ENCODE results near the gene ALS2CL. TPM values are rescaled to one million over a fixed set of nuclear protein-coding genes. Genes with fewer than 3 reads are reported as not detected.

Gene ALS2CL
- total RNA-seq, 5 donors from 2014 or later (not counting 1 experiment from before 2014, with no cell fraction given): 25.0 to 47.4 (median 30.6) TPM

DNA sequence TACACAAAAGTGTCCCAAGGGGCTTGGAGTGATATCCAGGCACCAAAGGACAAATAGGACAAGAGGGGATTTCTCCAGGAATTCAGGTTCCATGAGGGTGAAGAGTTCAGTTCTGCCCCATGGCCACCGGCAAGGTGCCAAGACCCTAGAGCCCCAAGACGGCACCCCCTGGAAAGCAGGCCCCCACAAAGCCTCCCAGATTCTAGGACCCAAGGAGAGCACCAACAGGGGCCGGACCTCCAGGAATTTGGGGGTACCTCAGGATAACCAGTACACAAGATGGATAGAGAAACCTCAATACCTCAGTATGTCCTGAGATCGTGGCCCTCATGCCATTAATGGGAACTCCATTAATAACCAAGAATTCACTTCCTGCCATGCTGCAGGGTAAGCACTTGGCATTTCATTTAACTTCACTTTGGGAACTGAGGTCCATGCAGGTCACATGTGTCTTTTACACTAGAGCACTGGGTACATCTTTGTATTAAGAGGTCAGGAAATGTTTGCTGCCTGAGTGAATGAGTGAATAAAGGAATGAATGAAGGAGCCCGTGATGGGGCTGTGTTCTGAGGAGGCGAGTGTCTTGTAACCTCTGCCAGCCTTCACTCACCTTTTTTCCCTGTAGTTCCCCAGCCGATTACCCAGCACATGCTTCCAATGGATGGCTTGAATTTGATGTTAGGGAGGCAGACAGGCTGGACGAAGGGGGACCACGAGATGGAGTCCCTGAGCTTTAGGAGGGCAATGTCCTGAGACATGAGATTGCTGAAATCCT is 39.7 kb upstream of the ALS2CL start:
- H3K27ac ChIP-seq (ENCODE audit: low read length): no peak overlapping the region
- Mint-ChIP-seq H3K27me3 (peaks cover 3 to 16% of the 10 kb centered on the region in 2 donors), H3K4me3 (no peak overlapping the region), H3K4me1 (no peaks in the 10 kb centered on the region), H3K36me3 (no peaks in the 10 kb centered on the region), H3K9me3 (no peaks in the 10 kb centered on the region), H3K27ac (no peak overlapping the region)
- DNase-seq: peak in 1 of 35 experiments; percentile 0
- H3K27me3 ChIP-seq (replicated peaks in 1 of 2; ENCODE audit: control insufficient read depth in 2 of 2, extremely low read depth in 1 of 2, insufficient read depth in 2 of 2, low read length in 1 of 2): peaks cover 0 to 41% of the 10 kb centered on the region in 2 experiments
- 73% methylated on average over 4 of the region's 9 CpGs for WGBS (ENCODE audit: insufficient coverage)
- CTCF ChIA-PET: no interaction called here
- H3K36me3 ChIP-seq (ENCODE audit: control insufficient read depth in 2 of 2, extremely low read depth in 1 of 2, insufficient read depth in 1 of 2, low read length in 1 of 2): no peaks in the 10 kb centered on the region
- no peaks in the 10 kb centered on the region for H3K9me3 ChIP-seq
- POLR2A ChIA-PET: no interaction called here
- ATAC-seq (replicated peaks in 1 of 4): no peak
- H3K4me3 ChIP-seq (ENCODE audit: control insufficient read depth in 1 of 2, extremely low read depth in 1 of 2, low read length in 1 of 2): no peak overlapping the region
- no peaks in the 10 kb centered on the region for H3K4me1 ChIP-seq (ENCODE audit: control insufficient read depth in 1 of 2, extremely low read depth in 1 of 2, insufficient read depth in 2 of 2, low read length in 2 of 2)

DNA sequence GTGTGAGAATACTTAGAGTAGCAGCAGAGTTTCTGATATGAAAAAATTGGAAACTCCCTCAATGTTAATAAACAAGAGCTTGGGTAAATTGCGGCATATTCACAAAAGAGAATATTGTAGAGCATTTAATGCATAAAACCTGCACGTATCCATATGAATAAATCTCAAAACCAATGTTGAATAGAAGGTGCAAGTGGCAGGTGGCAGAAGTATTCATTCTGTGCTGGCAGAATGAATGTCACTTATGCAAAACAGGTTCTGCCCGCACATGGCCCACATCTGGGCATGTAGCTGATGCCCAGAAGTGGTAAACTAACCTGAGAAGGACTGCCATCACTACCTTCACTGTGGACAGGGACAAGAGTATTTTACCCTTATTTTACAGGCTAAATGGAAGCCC is 38.3 kb upstream of the ALS2CL start:
- ATAC-seq (replicated peaks in 1 of 4): no peak

DNA sequence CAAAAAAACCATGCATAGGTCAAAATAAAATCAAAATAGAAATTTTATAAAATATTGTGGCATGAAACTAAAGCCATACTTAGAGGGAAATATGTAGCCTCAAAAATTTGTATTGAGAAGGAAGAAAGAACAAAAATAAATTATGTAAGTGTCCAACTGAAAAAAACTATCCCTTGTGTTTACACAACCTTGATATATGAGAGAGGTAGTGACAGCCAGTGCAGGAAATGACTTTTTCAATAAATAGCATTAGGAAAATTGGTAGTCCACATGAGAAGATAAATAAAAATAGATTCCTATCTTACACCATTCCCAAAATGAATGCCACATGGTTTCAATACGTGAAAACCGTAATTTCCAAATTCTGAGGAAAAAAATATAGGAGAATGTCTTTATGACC is 37.3 kb upstream of the ALS2CL start:
- Histone ChIP-seq H3K4me3 (ENCODE audit: control insufficient read depth in 1 of 2, extremely low read depth in 1 of 2, low read length in 1 of 2) (no peak overlapping the region), H3K9me3 (no peaks in the 10 kb centered on the region), H3K27ac (ENCODE audit: low read length) (no peak overlapping the region), H3K4me1 (ENCODE audit: control insufficient read depth in 1 of 2, extremely low read depth in 1 of 2, insufficient read depth in 2 of 2, low read length in 2 of 2) (no peaks in the 10 kb centered on the region), H3K36me3 (ENCODE audit: control insufficient read depth in 2 of 2, extremely low read depth in 1 of 2, insufficient read depth in 1 of 2, low read length in 1 of 2) (no peaks in the 10 kb centered on the region), H3K27me3 (replicated peaks in 1 of 2; ENCODE audit: control insufficient read depth in 2 of 2, extremely low read depth in 1 of 2, insufficient read depth in 2 of 2, low read length in 1 of 2) (peaks cover 0 to 26% of the 10 kb centered on the region in 2 experiments)
- WGBS (ENCODE audit: insufficient coverage): no CpG with 5 or more reads among the region's 2 CpGs
- H3K27me3 Mint-ChIP-seq: peaks cover 4 to 15% of the 10 kb centered on the region in 2 donors
- ChIA-PET POLR2A (no interaction called here), CTCF (no interaction called here)
- H3K4me1 Mint-ChIP-seq: no peaks in the 10 kb centered on the region
- H3K9me3 Mint-ChIP-seq: no peaks in the 10 kb centered on the region
- ATAC-seq (replicated peaks in 1 of 4): no peak
- H3K27ac Mint-ChIP-seq: no peak overlapping the region
- DNase-seq: no peak
- no peaks in the 10 kb centered on the region for H3K36me3 Mint-ChIP-seq
- no peak overlapping the region for H3K4me3 Mint-ChIP-seq

More for the DNA sequence above, 38.3 kb upstream of the ALS2CL start:
- Mint-ChIP-seq H3K27ac (no peak overlapping the region), H3K27me3 (peaks cover under 1 to 16% of the 10 kb centered on the region in 2 donors), H3K4me1 (no peaks in the 10 kb centered on the region), H3K36me3 (no peaks in the 10 kb centered on the region), H3K4me3 (no peak overlapping the region), H3K9me3 (no peaks in the 10 kb centered on the region)
- CTCF ChIA-PET: no interaction called here
- Histone ChIP-seq H3K27me3 (replicated peaks in 1 of 2; ENCODE audit: control insufficient read depth in 2 of 2, extremely low read depth in 1 of 2, insufficient read depth in 2 of 2, low read length in 1 of 2) (peaks cover 0 to 35% of the 10 kb centered on the region in 2 experiments), H3K4me3 (ENCODE audit: control insufficient read depth in 1 of 2, extremely low read depth in 1 of 2, low read length in 1 of 2) (no peak overlapping the region), H3K9me3 (no peaks in the 10 kb centered on the region), H3K4me1 (ENCODE audit: control insufficient read depth in 1 of 2, extremely low read depth in 1 of 2, insufficient read depth in 2 of 2, low read length in 2 of 2) (no peaks in the 10 kb centered on the region), H3K27ac (ENCODE audit: low read length) (no peak overlapping the region), H3K36me3 (ENCODE audit: control insufficient read depth in 2 of 2, extremely low read depth in 1 of 2, insufficient read depth in 1 of 2, low read length in 1 of 2) (no peaks in the 10 kb centered on the region)
- POLR2A ChIA-PET: no interaction called here
- WGBS (ENCODE audit: insufficient coverage): 100% methylated on average over 1 of the region's 3 CpGs
- no peak for DNase-seq

DNA sequence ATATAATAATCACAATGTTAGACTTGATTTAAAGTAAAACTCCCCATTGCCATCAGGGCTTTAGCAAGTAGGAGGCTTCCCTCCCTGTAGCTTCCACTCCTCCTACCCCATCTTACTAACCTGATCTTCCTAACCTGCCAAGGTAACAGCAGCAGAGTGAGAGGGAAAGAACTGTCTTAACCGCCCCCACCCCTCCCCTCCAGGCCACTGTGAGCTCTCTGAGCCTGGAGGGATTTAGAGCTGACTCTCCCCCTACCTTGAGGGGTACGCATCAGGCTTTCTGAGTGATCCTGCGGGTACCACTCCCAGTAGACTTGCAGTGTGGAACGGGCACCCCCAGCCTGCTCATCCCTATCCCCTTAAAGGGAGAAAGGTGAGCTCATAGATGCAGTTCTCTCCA is 35.6 kb upstream of the ALS2CL start:
- H3K4me3 Mint-ChIP-seq: no peak overlapping the region
- no peak overlapping the region for H3K4me3 ChIP-seq (ENCODE audit: control insufficient read depth in 1 of 2, extremely low read depth in 1 of 2, low read length in 1 of 2)
- CTCF ChIA-PET: no interaction called here
- no peaks in the 10 kb centered on the region for H3K9me3 ChIP-seq
- no peak overlapping the region for H3K27ac Mint-ChIP-seq
- H3K27me3 ChIP-seq (replicated peaks in 1 of 2; ENCODE audit: control insufficient read depth in 2 of 2, extremely low read depth in 1 of 2, insufficient read depth in 2 of 2, low read length in 1 of 2): peaks cover 0 to 19% of the 10 kb centered on the region in 2 experiments
- H3K36me3 ChIP-seq (ENCODE audit: control insufficient read depth in 2 of 2, extremely low read depth in 1 of 2, insufficient read depth in 1 of 2, low read length in 1 of 2): no peaks in the 10 kb centered on the region
- ATAC-seq (replicated peaks in 1 of 4): no peak
- H3K4me1 ChIP-seq (ENCODE audit: control insufficient read depth in 1 of 2, extremely low read depth in 1 of 2, insufficient read depth in 2 of 2, low read length in 2 of 2): no peaks in the 10 kb centered on the region
- H3K4me1 Mint-ChIP-seq: no peaks in the 10 kb centered on the region
- DNase-seq: peak in 1 of 35 experiments; percentile 2
- H3K27ac ChIP-seq (ENCODE audit: low read length): no peak overlapping the region
- H3K9me3 Mint-ChIP-seq: no peaks in the 10 kb centered on the region
- WGBS (ENCODE audit: insufficient coverage): 80% methylated on average over 2 of the region's 4 CpGs
- POLR2A ChIA-PET: interaction anchor here in 1 of 2 donors (0.5 kb wide), 1 partner anchor 1746 kb away, joined by 4 read pairs; no protein-coding TSS in a partner anchor
- H3K27me3 Mint-ChIP-seq: peaks cover 4 to 12% of the 10 kb centered on the region in 2 donors
- no peaks in the 10 kb centered on the region for H3K36me3 Mint-ChIP-seq

DNA sequence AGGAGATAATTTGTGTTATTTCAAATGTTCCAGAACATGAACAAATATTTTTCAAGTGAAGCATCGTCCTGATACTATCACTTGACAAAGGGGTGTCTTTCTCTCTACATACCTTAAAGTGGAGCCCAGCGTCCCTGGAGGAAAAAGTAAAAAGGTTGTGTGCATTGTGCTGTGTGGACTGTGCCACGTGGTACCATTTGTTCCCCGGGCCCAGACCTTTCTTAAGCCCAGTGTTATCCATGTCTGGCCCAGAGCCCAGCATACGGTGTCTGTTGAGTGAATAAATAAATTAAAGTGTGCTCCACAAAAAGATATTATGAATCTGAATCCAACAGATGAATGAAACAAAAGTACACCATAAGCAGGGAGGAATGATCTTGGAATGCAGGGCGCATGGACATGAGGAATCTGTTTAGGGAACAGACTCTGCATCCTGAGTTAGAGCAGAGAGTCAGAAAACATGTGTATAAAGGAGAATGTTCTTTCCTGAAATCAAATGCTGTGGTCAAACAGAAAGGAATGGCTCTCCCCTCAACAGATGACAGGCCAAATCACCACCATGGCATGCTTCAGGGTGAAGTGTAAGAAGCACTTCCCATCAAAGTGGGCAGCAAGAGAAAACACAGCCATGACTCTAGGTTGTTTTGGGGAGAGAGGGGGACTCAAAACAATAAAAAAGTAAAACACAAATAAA is 32.3 kb upstream of the ALS2CL start:
- H3K36me3 ChIP-seq (ENCODE audit: control insufficient read depth in 2 of 2, extremely low read depth in 1 of 2, insufficient read depth in 1 of 2, low read length in 1 of 2): no peaks in the 10 kb centered on the region
- CTCF ChIA-PET: no interaction called here
- no peak overlapping the region for H3K27ac ChIP-seq (ENCODE audit: low read length)
- peaks cover 0 to 7% of the 10 kb centered on the region in 2 experiments for H3K27me3 ChIP-seq (replicated peaks in 1 of 2; ENCODE audit: control insufficient read depth in 2 of 2, extremely low read depth in 1 of 2, insufficient read depth in 2 of 2, low read length in 1 of 2)
- POLR2A ChIA-PET: no interaction called here
- H3K36me3 Mint-ChIP-seq: no peaks in the 10 kb centered on the region
- no peaks in the 10 kb centered on the region for H3K4me1 Mint-ChIP-seq
- no peak overlapping the region for H3K4me3 Mint-ChIP-seq
- H3K4me1 ChIP-seq (ENCODE audit: control insufficient read depth in 1 of 2, extremely low read depth in 1 of 2, insufficient read depth in 2 of 2, low read length in 2 of 2): no peaks in the 10 kb centered on the region
- peaks cover 9 to 14% of the 10 kb centered on the region in 2 donors for H3K27me3 Mint-ChIP-seq
- no peaks in the 10 kb centered on the region for H3K9me3 Mint-ChIP-seq
- WGBS (ENCODE audit: insufficient coverage): no CpG with 5 or more reads among the region's 6 CpGs
- no peak overlapping the region for H3K4me3 ChIP-seq (ENCODE audit: control insufficient read depth in 1 of 2, extremely low read depth in 1 of 2, low read length in 1 of 2)
- ATAC-seq (replicated peaks in 1 of 4) (no peak), DNase-seq (peak in 1 of 35 experiments; percentile 4)
- no peak overlapping the region for H3K27ac Mint-ChIP-seq
- no peaks in the 10 kb centered on the region for H3K9me3 ChIP-seq

DNA sequence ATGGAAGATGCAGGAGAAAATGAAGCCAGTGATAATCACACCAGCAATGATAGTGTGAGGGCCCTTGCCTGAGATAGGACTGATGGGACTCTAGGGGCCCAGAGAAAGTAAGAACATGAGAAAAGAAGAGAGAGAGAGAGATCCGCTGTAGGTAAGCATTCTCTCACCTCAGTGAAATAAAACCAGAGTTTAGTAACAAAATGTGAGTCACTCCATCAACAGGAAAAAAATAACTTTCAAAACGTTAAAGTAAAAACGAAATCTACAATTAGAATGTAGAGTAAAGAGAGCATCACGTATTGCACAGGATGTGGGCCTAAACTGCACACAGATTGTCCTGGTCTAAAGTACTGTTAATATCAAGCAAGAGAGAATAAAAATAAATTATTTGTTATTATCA is 30.9 kb upstream of the ALS2CL start:
- no peaks in the 10 kb centered on the region for H3K9me3 ChIP-seq
- H3K36me3 Mint-ChIP-seq: no peaks in the 10 kb centered on the region
- H3K4me3 Mint-ChIP-seq: no peak overlapping the region
- no peaks in the 10 kb centered on the region for H3K9me3 Mint-ChIP-seq
- no peak overlapping the region for H3K27ac ChIP-seq (ENCODE audit: low read length)
- H3K4me3 ChIP-seq (ENCODE audit: control insufficient read depth in 1 of 2, extremely low read depth in 1 of 2, low read length in 1 of 2): no peak overlapping the region
- WGBS (ENCODE audit: insufficient coverage): no CpG with 5 or more reads among the region's 4 CpGs
- no peak for ATAC-seq (replicated peaks in 1 of 4)
- peaks cover 0 to 13% of the 10 kb centered on the region in 2 experiments for H3K27me3 ChIP-seq (replicated peaks in 1 of 2; ENCODE audit: control insufficient read depth in 2 of 2, extremely low read depth in 1 of 2, insufficient read depth in 2 of 2, low read length in 1 of 2)
- no peak overlapping the region for H3K27ac Mint-ChIP-seq
- ChIA-PET CTCF (no interaction called here), POLR2A (interaction anchor here in 1 of 2 donors (0.6 kb wide), 1 partner anchor 1843 kb away, joined by 3 read pairs; no protein-coding TSS in a partner anchor)
- no peaks in the 10 kb centered on the region for H3K4me1 Mint-ChIP-seq
- H3K36me3 ChIP-seq (ENCODE audit: control insufficient read depth in 2 of 2, extremely low read depth in 1 of 2, insufficient read depth in 1 of 2, low read length in 1 of 2): no peaks in the 10 kb centered on the region
- H3K4me1 ChIP-seq (ENCODE audit: control insufficient read depth in 1 of 2, extremely low read depth in 1 of 2, insufficient read depth in 2 of 2, low read length in 2 of 2): no peaks in the 10 kb centered on the region
- DNase-seq: no peak
- H3K27me3 Mint-ChIP-seq: peaks cover 14% of the 10 kb centered on the region in 2 donors
